Activated T-helper 1 cell treated with anti-CD3 and anti-CD28 coated beads, Interleukin-12 subunit alpha, Interleukin-12 subunit beta, Interleukin-2, Interleukin-4 antibody, amounts not matched to agents 30 ng/mL and 10 ng/mL and 1 ng/mL, durations not matched to agents 14 hours and 24 hours and 36 hours (primary cell): ENCODE data around the gene UNC93B1. TPM values are rescaled to one million over a fixed set of nuclear protein-coding genes. Genes with fewer than 3 reads are reported as not detected.
A peak's percentile ranks its signal among the peaks of the same experiment; 100 is the strongest.
"Not testable (repeated sequence)": the region's sequence is repeated elsewhere in the genome, so short reads cannot be mapped to it uniquely, and the experiment has no call there.

Source experiments
- DNase-seq: peaks from one replicate; pipeline ENCODE4 v3.0.0; 2021; ENCODE audit warnings: low spot score
- H3K27ac Mint-ChIP-seq: one replicate; pipeline ENCODE4 v1.8.0; 2021; ENCODE audit warnings: mild to moderate bottlenecking, mixed read lengths
- H3K27me3 Mint-ChIP-seq: one replicate; pipeline ENCODE4 v1.8.0; 2022; ENCODE audit warnings: mild to moderate bottlenecking, moderate library complexity, mixed read lengths; ENCODE audit not compliant: insufficient read depth
- H3K36me3 Mint-ChIP-seq: one replicate; pipeline ENCODE4 v1.8.0; 2021; ENCODE audit warnings: low read depth, mixed read lengths
- H3K4me1 Mint-ChIP-seq: one replicate; pipeline ENCODE4 v1.8.0; 2021; ENCODE audit warnings: low read depth, mixed read lengths
- H3K4me3 Mint-ChIP-seq: one replicate; pipeline ENCODE4 v1.8.0; 2021; ENCODE audit warnings: mild to moderate bottlenecking, moderate library complexity, mixed read lengths
- H3K9me3 Mint-ChIP-seq: one replicate; pipeline ENCODE4 v1.8.0; 2021; ENCODE audit warnings: mixed read lengths
- intact Hi-C: fragments of 100-400 bp; cut with micrococcal nuclease; formaldehyde crosslinking; loops from one replicate; pipeline ENCODE4 v1.15.1; 2024
- total RNA-seq: library from RNA; stranded (reverse); gene quantifications from 2 replicates; pipeline ENCODE4 v1.2.3, GENCODE V29; 2022

The UNC93B1 gene
- total RNA-seq, 1 donor from 2014 or later = 13.9 TPM

DNA sequence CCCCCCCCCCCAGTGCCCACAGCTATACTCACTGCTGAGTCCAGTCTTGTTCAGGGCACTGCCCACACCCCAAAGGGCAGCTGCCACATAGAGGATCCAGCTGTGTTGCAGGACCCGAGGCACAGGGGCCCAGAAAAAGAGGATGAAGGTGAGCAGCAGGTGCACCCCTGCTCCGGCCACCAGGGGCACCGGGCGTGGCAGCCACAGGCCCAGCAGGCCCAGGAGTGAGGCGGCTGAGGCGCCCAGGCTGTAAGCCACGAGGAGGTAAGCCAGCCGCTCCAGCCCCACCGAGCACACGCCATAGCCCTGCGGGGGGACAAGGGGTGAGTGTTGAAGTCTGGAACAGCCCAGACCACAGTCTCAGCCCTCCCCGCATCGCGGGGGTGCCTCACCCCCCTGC is 8.3 kb downstream of the UNC93B1 start:
- peaks cover 24% of the 10 kb centered on the region for H3K4me1 Mint-ChIP-seq
- H3K27ac Mint-ChIP-seq, H3K9me3 Mint-ChIP-seq, H3K4me3 Mint-ChIP-seq, DNase-seq, intact Hi-C loops, H3K27me3 Mint-ChIP-seq: not testable (repeated sequence)
- peaks cover 12% of the 10 kb centered on the region for H3K36me3 Mint-ChIP-seq

DNA sequence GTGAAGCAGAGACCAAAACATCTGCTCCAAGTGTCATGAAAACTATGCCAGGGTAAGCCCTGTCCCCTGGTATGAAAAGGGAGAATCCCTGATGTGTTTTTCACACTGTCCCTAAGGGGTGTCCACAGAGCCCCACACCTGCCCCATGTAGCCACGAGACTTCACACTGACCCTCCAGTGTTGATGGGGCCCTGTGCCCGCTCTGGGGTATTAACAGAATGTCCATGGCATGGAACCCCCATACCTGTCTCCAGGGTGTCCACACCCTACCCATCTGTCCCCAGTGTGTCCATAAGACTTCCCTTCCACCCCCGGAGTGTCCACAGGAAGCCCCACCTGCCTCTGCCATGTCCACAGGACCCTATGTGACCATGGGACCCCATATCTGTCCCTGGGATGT is 8.8 kb downstream of the UNC93B1 start:
- H3K27ac Mint-ChIP-seq, H3K4me3 Mint-ChIP-seq, DNase-seq, intact Hi-C loops, H3K9me3 Mint-ChIP-seq, H3K27me3 Mint-ChIP-seq: not testable (repeated sequence)
- Mint-ChIP-seq H3K36me3 (peaks cover 12% of the 10 kb centered on the region), H3K4me1 (peaks cover 24% of the 10 kb centered on the region)

DNA sequence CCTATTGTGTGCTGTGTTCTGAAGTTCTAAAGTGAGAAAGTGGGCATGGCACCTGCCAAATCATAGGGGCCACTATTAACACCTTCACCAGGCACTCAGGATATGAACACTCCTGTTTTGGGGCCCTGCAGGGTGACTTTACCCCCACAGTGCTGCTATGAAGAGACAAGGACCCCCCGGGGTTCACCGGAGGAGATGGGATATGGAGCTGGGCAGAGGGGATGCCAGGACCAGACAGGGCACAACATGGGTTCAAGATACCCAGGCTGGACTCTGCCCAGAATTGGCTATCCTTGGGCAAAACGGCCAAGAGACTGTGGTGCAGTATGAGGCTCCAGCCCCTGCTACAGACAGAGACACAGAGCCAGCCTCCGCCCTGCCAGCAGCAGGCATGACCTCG is 9.5 kb downstream of the UNC93B1 start:
- intact Hi-C loops, H3K27ac Mint-ChIP-seq, H3K9me3 Mint-ChIP-seq, H3K27me3 Mint-ChIP-seq, DNase-seq, H3K4me3 Mint-ChIP-seq: not testable (repeated sequence)
- Mint-ChIP-seq H3K36me3 (peaks cover 12% of the 10 kb centered on the region), H3K4me1 (peaks cover 24% of the 10 kb centered on the region)

DNA sequence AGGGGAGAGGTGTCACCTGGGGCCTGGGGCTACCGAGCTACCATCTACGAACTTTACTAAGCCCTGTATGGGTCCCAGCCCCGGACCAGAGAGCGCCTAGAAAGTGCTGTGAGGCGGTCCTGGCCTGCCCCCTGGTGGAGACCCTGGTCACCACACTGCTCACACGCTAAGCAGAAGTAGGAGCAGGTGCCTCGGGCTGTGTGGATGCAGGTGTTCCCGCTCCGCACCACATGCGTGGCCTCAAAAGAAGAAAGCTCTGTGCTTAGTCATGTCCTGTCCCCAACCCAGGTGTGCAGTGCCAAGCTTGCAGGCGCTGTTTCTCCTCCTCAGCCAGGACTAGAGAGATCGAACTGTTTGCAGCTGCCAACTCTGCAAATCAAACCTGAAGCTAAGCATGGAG is 10.1 kb downstream of the UNC93B1 start:
- intact Hi-C loops, H3K27ac Mint-ChIP-seq, H3K4me3 Mint-ChIP-seq, H3K9me3 Mint-ChIP-seq, H3K27me3 Mint-ChIP-seq: not testable (repeated sequence)
- peak; percentile 37 for DNase-seq
- H3K4me1 Mint-ChIP-seq = peaks cover 24% of the 10 kb centered on the region
- peaks cover 12% of the 10 kb centered on the region for H3K36me3 Mint-ChIP-seq

DNA sequence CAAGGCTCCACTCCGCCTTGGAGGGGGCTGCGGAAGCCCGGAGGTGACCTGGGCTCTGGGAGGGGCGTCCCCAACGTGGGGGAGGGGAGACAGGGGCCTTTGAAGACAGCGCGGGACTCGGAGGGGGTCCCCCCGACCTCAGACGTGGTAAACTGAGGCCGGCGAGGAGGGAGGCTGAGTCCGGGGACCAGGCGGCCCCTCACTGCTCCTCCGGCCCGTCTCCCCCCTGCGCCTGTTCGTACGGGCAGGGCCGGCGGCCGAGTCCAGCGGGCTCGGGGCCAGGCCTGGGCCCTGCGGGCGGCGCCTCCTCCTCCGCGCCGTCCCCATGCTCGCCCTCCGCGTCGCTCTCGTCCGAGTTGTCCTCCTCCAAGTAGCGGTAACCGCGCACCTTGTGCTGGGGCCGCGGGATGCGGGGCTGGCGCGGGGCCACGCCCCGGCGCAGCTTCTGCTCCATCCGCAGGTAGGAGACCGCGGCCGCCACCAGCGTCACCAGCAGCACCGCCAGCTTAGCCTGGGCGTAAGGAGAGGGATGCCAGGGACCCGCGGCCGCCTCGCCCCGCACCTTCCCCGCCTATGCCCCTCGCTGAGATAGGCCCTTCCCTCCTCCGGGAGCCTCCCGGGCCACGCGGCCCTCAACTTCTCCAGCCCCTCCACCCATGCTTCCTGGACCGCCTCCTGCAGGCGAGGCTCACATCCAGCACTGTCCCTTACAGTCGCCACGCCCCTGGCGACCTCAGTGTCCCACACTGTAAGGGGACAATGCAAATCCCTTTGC is 12.4 kb downstream of the UNC93B1 start:
- H3K4me3 Mint-ChIP-seq, H3K9me3 Mint-ChIP-seq, H3K4me1 Mint-ChIP-seq, H3K27ac Mint-ChIP-seq, H3K27me3 Mint-ChIP-seq, H3K36me3 Mint-ChIP-seq, intact Hi-C loops, DNase-seq: not testable (repeated sequence)

- intact Hi-C loops, DNase-seq, H3K4me3 Mint-ChIP-seq, H3K36me3 Mint-ChIP-seq, H3K9me3 Mint-ChIP-seq, H3K4me1 Mint-ChIP-seq, H3K27me3 Mint-ChIP-seq, H3K27ac Mint-ChIP-seq: not testable (repeated sequence)
Observed at GRCh38 chr11:67990546-67991346, 13.2 kb downstream of the UNC93B1 start.

DNA sequence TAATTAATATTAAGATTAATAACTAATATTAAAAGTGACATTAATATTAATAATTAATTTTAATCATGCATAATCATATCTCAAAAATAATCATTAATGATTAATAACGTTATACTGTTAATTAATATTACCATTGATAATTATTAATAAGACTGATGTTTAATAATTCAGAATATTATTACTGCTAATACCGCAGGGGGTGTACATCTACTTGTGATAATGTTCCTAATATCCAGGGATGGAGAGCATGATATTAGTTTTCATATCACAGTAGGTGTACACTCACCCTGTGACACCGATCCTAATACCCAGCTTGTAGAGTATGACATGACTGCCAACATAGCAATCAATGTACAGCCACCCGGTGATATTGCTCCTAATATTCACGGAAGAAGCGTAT is 18.6 kb downstream of the UNC93B1 start:
- H3K9me3 Mint-ChIP-seq, H3K27ac Mint-ChIP-seq, H3K36me3 Mint-ChIP-seq, H3K27me3 Mint-ChIP-seq, intact Hi-C loops, H3K4me1 Mint-ChIP-seq, H3K4me3 Mint-ChIP-seq, DNase-seq: not testable (repeated sequence)

DNA sequence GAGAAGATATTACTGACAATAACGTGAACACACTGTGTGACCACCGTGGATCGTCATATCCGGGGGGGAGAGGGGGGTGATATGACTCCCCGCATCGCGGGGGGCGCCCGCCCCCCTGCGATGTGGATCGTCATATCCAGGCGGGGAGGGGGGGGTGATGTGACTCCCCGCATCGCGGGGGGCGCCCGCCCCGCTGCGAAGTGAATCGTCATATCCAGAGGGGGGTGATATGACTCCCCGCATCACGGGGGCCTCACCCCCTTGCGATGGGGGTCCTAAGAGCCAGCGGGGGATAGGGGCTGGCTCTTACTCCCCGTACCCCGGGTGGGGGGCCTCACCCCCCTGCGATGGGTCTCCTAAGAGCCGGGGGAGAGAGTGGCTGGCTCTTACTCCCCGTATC is 19.9 kb downstream of the UNC93B1 start:
- Mint-ChIP-seq H3K27me3 (peaks cover 5% of the 10 kb centered on the region), H3K4me1 (no peaks in the 10 kb centered on the region), H3K36me3 (no peaks in the 10 kb centered on the region), H3K27ac (no peak overlapping the region), H3K9me3 (no peaks in the 10 kb centered on the region), H3K4me3 (no peak overlapping the region)
- intact Hi-C loops = no loop called here
- no peak for DNase-seq

- H3K36me3 Mint-ChIP-seq, H3K4me1 Mint-ChIP-seq, H3K9me3 Mint-ChIP-seq, H3K4me3 Mint-ChIP-seq, DNase-seq, H3K27me3 Mint-ChIP-seq, H3K27ac Mint-ChIP-seq, intact Hi-C loops: not testable (repeated sequence)
Observed at GRCh38 chr11:67982255-67982857, 21.5 kb downstream of the UNC93B1 start.

DNA sequence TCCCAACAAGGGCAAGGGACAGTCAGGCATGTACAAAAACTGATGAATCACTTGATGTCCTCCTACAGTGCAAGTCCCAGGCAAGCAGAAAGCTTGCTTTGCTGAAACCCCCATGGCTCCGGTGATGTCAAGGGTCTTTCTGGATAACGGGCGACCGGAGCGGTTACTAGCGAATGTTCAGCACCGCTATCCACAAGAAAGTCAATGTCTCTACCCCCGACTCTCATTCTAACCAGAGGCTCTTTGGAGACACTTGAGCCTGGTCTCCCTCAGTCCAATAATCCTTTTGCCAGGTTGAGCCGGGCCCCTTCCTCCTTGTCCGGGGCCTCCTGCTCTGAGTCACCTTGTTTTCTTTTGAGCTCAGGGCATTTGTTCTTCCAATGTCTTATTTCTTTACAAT is 22.7 kb downstream of the UNC93B1 start:
- H3K9me3 Mint-ChIP-seq, H3K36me3 Mint-ChIP-seq, H3K4me3 Mint-ChIP-seq, intact Hi-C loops, H3K27me3 Mint-ChIP-seq, DNase-seq, H3K4me1 Mint-ChIP-seq, H3K27ac Mint-ChIP-seq: not testable (repeated sequence)

- H3K9me3 Mint-ChIP-seq, H3K27me3 Mint-ChIP-seq, H3K27ac Mint-ChIP-seq, H3K4me3 Mint-ChIP-seq, H3K4me1 Mint-ChIP-seq, H3K36me3 Mint-ChIP-seq, DNase-seq, intact Hi-C loops: not testable (repeated sequence)
Observed at GRCh38 chr11:67978766-67979418, 25.0 kb downstream of the UNC93B1 start.

- H3K27ac Mint-ChIP-seq, H3K4me3 Mint-ChIP-seq, intact Hi-C loops, H3K4me1 Mint-ChIP-seq, H3K27me3 Mint-ChIP-seq, DNase-seq, H3K36me3 Mint-ChIP-seq, H3K9me3 Mint-ChIP-seq: not testable (repeated sequence)
Observed at GRCh38 chr11:67974746-67975145, 29.2 kb downstream of the UNC93B1 start.
